ENCODE measurements around the gene RNF181.
"Not testable (repeated sequence)": the region's sequence is repeated elsewhere in the genome, so short reads cannot be mapped to it uniquely, and the experiment has no call there.

RNF181 gene

GRCh38 chr2:85584354-85584856 lies 11.1 kb upstream of the RNF181 start, which contains the start of gene VAMP5:
VAMP5 (plus strand) TSS chr2:85584431; CDS start chr2:85584491, 60 bp downstream.
- no peaks in the 10 kb centered on the region for H3K27me3 Mint-ChIP-seq
- peak; percentile 52 for DNase-seq
- peak within 1 kb of the TSS; percentile 84 for H3K4me3 Mint-ChIP-seq
- peak within 1 kb of the TSS; percentile 90 for H3K27ac Mint-ChIP-seq
- H3K4me1 Mint-ChIP-seq, result peaks cover 44% of the 10 kb centered on the region
- ATAC-seq, result peak; percentile 37
- H3K36me3 Mint-ChIP-seq (ENCODE audit: low read depth), result peaks cover 7% of the 10 kb centered on the region
- no peaks in the 10 kb centered on the region for H3K9me3 Mint-ChIP-seq

GRCh38 chr2:85584857-85585780 lies 10.4 kb upstream of the RNF181 start:
- peak overlapping the region; percentile 84 for H3K4me3 Mint-ChIP-seq
- DNase-seq (peak; percentile 22), ATAC-seq (peak; percentile 78)
- H3K36me3 Mint-ChIP-seq (ENCODE audit: low read depth), result peaks cover 7% of the 10 kb centered on the region
- H3K4me1 Mint-ChIP-seq, result peaks cover 41% of the 10 kb centered on the region
- H3K9me3 Mint-ChIP-seq, result no peaks in the 10 kb centered on the region
- H3K27ac Mint-ChIP-seq, result peak overlapping the region; percentile 90
- H3K27me3 Mint-ChIP-seq, result no peaks in the 10 kb centered on the region

DNA sequence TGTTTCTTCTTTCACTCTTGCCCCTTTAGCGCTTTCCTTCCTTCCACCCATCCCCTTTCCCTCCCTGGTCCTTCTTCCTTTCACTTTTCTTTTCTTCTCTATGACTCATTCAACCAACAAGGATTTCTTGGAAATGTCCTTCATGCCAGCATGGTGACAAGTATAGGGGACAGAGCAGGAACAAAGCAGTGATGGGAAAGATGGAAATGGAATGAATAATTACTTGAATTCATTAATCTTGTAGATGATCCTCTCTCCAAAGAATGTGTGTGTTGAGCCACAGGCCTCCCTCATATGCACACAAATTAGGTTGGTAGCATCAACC lies 9.8 kb upstream of the RNF181 start:
- peaks cover 43% of the 10 kb centered on the region for H3K4me1 Mint-ChIP-seq

GRCh38 chr2:85588236-85588635 lies 7.3 kb upstream of the RNF181 start:
- DNase-seq (no peak), ATAC-seq (no peak)
- H3K27ac Mint-ChIP-seq, result no peak overlapping the region
- no peaks in the 10 kb centered on the region for H3K9me3 Mint-ChIP-seq
- peaks cover 3% of the 10 kb centered on the region for H3K36me3 Mint-ChIP-seq (ENCODE audit: low read depth)
- peaks cover 35% of the 10 kb centered on the region for H3K4me1 Mint-ChIP-seq
- H3K27me3 Mint-ChIP-seq, result no peaks in the 10 kb centered on the region
- H3K4me3 Mint-ChIP-seq, result no peak overlapping the region

More for the DNA sequence above, 9.8 kb upstream of the RNF181 start:
- peaks cover 7% of the 10 kb centered on the region for H3K36me3 Mint-ChIP-seq (ENCODE audit: low read depth)
- peak overlapping the region; percentile 90 for H3K27ac Mint-ChIP-seq
- H3K27me3 Mint-ChIP-seq, result no peaks in the 10 kb centered on the region
- no peak for DNase-seq
- peak overlapping the region; percentile 84 for H3K4me3 Mint-ChIP-seq
- ATAC-seq, result no peak
- no peaks in the 10 kb centered on the region for H3K9me3 Mint-ChIP-seq

DNA sequence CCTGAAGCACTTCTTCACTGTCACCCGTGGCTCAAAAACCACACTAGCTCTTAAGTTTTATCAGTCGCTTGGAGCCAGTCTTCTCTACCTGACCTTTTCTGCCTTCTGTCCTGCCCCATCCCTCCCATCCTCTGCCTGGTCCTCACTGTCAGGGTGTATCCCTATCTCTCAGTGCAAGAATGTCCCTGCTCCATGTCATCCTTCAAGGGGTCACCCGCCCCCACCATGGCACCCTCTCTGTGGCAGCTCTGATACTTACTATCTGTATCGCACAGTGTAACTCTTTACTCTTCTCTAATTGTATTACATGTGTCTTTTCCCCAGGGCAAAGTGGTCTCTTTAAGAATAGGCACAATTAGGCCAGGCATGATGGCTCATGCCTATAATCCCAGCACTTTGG lies 6.9 kb upstream of the RNF181 start:
- Mint-ChIP-seq H3K4me1 (peaks cover 31% of the 10 kb centered on the region), H3K9me3 (no peaks in the 10 kb centered on the region), H3K4me3 (no peak overlapping the region), H3K36me3 (ENCODE audit: low read depth) (peaks cover under 1% of the 10 kb centered on the region), H3K27me3 (no peaks in the 10 kb centered on the region), H3K27ac (no peak overlapping the region)
- DNase-seq (no peak), ATAC-seq (no peak)

DNA sequence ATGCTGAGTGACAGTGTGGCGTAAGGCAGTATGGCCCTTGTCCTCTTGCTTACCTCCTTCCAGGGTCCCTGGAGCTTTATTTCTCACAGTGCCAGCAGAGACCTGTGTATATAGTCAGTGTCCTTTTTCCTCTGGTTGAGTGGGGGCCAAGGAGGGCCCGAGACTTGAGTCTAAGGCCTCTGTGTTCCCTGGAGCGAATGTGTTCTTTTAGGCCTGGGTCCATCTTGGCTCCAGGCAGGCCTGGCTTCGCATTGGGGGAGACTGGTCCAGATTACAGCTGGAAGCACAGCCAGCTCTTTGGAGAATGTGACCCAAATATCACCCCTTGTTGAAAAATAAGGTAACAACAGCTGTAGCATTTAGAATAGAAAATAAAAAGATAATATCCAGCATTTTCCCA lies 6.4 kb upstream of the RNF181 start:
- Mint-ChIP-seq H3K9me3 (no peaks in the 10 kb centered on the region), H3K36me3 (ENCODE audit: low read depth) (no peaks in the 10 kb centered on the region), H3K4me1 (peaks cover 30% of the 10 kb centered on the region), H3K4me3 (no peak overlapping the region), H3K27ac (no peak overlapping the region), H3K27me3 (no peaks in the 10 kb centered on the region)
- DNase-seq (no peak), ATAC-seq (no peak)

- H3K27ac Mint-ChIP-seq, result no peak overlapping the region
- ATAC-seq, result no peak
- no peaks in the 10 kb centered on the region for H3K9me3 Mint-ChIP-seq
- H3K4me1 Mint-ChIP-seq, result peaks cover 36% of the 10 kb centered on the region
- no peak for DNase-seq
- H3K4me3 Mint-ChIP-seq, result no peak overlapping the region
- no peaks in the 10 kb centered on the region for H3K36me3 Mint-ChIP-seq (ENCODE audit: low read depth)
- no peaks in the 10 kb centered on the region for H3K27me3 Mint-ChIP-seq
These were observed 5.4 kb upstream of the RNF181 start for GRCh38 chr2:85589982-85590791.

- Mint-ChIP-seq H3K36me3 (ENCODE audit: low read depth) (peaks cover 5% of the 10 kb centered on the region), H3K9me3 (no peaks in the 10 kb centered on the region), H3K27me3 (no peaks in the 10 kb centered on the region), H3K4me1 (peaks cover 36% of the 10 kb centered on the region), H3K27ac (no peak overlapping the region), H3K4me3 (no peak overlapping the region)
- DNase-seq (no peak), ATAC-seq (no peak)
These were observed 4.6 kb upstream of the RNF181 start for GRCh38 chr2:85590950-85591349.

- no peak for DNase-seq
- peaks cover 40% of the 10 kb centered on the region for H3K4me1 Mint-ChIP-seq
- no peak overlapping the region for H3K4me3 Mint-ChIP-seq
- peaks cover 5% of the 10 kb centered on the region for H3K36me3 Mint-ChIP-seq (ENCODE audit: low read depth)
- no peaks in the 10 kb centered on the region for H3K9me3 Mint-ChIP-seq
- no peak overlapping the region for H3K27ac Mint-ChIP-seq
- no peaks in the 10 kb centered on the region for H3K27me3 Mint-ChIP-seq
- ATAC-seq, result no peak
These were observed 4.0 kb upstream of the RNF181 start for GRCh38 chr2:85591563-85591962.

DNA sequence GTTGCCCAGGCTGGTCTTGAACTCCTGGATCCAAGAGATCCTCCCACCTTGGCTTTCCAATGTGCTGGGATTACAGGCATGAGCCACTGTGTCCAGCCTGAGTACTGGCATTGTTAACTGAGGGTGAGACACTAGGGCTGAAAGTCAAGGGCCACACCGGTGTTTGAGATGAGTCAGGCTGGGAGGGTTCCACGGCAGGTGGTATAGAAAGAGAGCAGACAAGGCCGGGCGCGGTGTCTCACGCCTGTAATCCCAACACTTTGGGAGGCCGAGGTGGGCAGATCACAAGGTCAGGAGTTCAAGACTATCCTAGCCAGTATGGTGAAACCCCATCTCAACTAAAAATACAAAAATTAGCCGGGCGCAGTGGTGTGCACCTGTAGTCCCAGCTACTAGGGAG lies 3.2 kb upstream of the RNF181 start:
- H3K4me1 Mint-ChIP-seq, result peaks cover 46% of the 10 kb centered on the region
- not testable (repeated sequence) for H3K36me3 Mint-ChIP-seq (ENCODE audit: low read depth); ATAC-seq; DNase-seq; H3K27me3 Mint-ChIP-seq; H3K4me3 Mint-ChIP-seq; H3K27ac Mint-ChIP-seq; H3K9me3 Mint-ChIP-seq

DNA sequence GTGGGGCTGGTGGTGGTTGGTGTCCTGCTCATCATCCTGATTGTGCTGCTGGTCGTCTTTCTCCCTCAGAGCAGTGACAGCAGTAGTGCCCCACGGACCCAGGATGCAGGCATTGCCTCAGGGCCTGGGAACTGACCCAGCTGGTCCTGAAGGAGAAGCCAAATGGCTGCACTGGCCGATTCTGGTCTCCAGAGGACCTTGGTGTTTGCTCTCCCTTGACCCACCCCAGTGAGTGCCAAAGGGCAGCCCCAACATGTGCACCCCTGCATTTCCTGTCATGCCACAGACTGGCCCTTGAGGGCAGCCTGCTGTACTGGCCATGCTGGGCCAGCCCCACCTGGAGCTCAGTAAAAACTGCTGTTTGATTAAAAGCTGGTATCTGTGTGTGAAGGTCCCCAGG lies 2.5 kb upstream of the RNF181 start:
- Mint-ChIP-seq H3K4me3 (no peak overlapping the region), H3K9me3 (no peaks in the 10 kb centered on the region), H3K27ac (no peak overlapping the region)

DNA sequence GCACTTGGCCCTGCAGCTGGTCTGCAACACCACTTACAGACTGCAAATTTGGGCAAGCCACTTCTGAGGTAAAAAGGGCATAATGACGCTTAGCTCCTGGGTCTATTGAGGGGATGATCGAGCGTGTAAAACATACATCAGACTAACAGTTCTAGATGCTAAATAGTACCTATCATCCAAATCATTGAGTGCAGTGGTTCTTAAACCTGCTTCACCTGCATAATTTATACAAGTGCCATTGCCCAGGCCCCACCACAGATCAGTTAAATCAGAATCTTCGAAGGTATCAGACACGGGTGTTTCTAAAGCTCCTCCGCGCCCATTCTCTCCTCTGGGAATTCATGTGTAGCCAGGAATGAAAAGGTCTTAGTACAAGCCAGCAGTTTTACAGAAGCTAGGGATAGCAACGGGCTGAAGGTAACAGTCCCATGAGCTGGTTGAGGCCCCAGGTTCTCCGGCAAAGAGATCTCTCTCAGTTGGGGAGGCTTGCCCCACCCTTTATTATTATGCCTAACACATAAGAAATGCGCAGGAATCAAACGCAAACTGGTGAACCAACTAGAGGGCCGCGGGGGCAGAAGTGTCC lies 737 bp upstream of the RNF181 start:
- DNase-seq, result no peak
- ATAC-seq, result no peak
- no peaks in the 10 kb centered on the region for H3K9me3 Mint-ChIP-seq
- peaks cover 42% of the 10 kb centered on the region for H3K4me1 Mint-ChIP-seq
- peak overlapping the region; percentile 96 for H3K27ac Mint-ChIP-seq
- peak overlapping the region; percentile 100 for H3K4me3 Mint-ChIP-seq
- peaks cover 8% of the 10 kb centered on the region for H3K36me3 Mint-ChIP-seq (ENCODE audit: low read depth)
- no peaks in the 10 kb centered on the region for H3K27me3 Mint-ChIP-seq

More for the DNA sequence above, 2.5 kb upstream of the RNF181 start:
- ATAC-seq (no peak), DNase-seq (no peak)
- Mint-ChIP-seq H3K4me1 (peaks cover 42% of the 10 kb centered on the region), H3K27me3 (no peaks in the 10 kb centered on the region), H3K36me3 (ENCODE audit: low read depth) (peaks cover 6% of the 10 kb centered on the region)

- peaks cover 41% of the 10 kb centered on the region for H3K4me1 Mint-ChIP-seq
- H3K4me3 Mint-ChIP-seq, result peak overlapping the region; percentile 100
- H3K27me3 Mint-ChIP-seq, result no peaks in the 10 kb centered on the region
- H3K9me3 Mint-ChIP-seq, result no peaks in the 10 kb centered on the region
- H3K36me3 Mint-ChIP-seq (ENCODE audit: low read depth), result peaks cover 8% of the 10 kb centered on the region
- DNase-seq, result peak; percentile 50
- H3K27ac Mint-ChIP-seq, result peak overlapping the region; percentile 96
- ATAC-seq, result peak; percentile 21
These were observed 435 bp downstream of the RNF181 start for GRCh38 chr2:85596026-85596333.

DNA sequence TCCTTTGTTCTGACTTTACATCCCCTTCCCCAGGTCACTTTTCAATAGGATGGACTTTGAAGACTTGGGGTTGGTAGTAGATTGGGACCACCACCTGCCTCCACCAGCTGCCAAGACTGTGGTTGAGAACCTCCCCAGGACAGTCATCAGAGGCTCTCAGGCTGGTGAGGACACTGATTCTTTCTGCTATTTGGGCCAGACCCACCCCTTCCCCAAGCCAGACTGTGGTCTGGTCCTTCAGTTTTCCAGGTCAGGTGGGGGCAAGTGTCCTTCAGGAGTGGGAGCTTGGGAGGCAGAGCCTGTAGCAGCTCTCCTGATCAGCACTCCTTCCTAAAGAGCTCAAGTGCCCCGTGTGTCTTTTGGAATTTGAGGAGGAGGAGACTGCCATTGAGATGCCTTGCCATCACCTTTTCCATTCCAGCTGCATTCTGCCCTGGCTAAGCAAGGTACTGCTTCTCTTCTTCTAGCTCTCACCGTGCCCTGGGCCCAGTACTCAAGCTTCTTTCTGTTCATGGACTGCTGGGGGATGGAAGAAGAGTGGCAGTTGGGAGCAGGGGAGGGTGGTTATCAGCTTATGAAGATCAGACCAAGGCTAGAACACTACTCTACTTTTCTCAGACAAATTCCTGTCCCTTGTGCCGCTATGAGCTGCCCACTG lies 1.1 kb downstream of the RNF181 start:
- ATAC-seq (no peak), DNase-seq (no peak)
- peaks cover 8% of the 10 kb centered on the region for H3K36me3 Mint-ChIP-seq (ENCODE audit: low read depth)
- no peaks in the 10 kb centered on the region for H3K9me3 Mint-ChIP-seq
- H3K4me1 Mint-ChIP-seq, result peaks cover 42% of the 10 kb centered on the region
- H3K27ac Mint-ChIP-seq, result peak overlapping the region; percentile 73
- peak overlapping the region; percentile 100 for H3K4me3 Mint-ChIP-seq
- H3K27me3 Mint-ChIP-seq, result no peaks in the 10 kb centered on the region

Data from activated naive CD8-positive, alpha-beta T cell treated with anti-CD3 and anti-CD28 coated beads, Interleukin-2, amount 50 U/mL, for 24 hours (primary cell).